ENCODE data around the gene FBXW5. TPM values are rescaled to one million over a fixed set of nuclear protein-coding genes. Genes with fewer than 3 reads are reported as not detected.

FBXW5 gene
- 168 and 235 TPM in 2 replicates for total RNA-seq

GRCh38 chr9:136944519-136945332, at the start of gene FBXW5, which contains the start of gene C8G:
Gene FBXW5 (minus strand): TSS chr9:136944738. CDS start chr9:136944083, 655 bp downstream.
Gene C8G (plus strand): TSS chr9:136945243. CDS start chr9:136945321, 78 bp downstream.

GRCh38 chr9:136991993-136992818, 47.7 kb upstream of the FBXW5 start, which contains the start of gene PAXX:
Gene PAXX (plus strand): TSS chr9:136992422. CDS start chr9:136992444, 22 bp downstream.

GRCh38 chr9:136982232-136983051, 37.9 kb upstream of the FBXW5 start, which contains the start of gene LCNL1:
Gene LCNL1 (plus strand): TSS chr9:136982993. CDS start chr9:136983587, 594 bp downstream.

GRCh38 chr9:136977223-136977622, 32.7 kb upstream of the FBXW5 start, which contains the start of gene PTGDS:
Gene PTGDS (plus strand): TSS chr9:136977504. CDS start chr9:136977579, 75 bp downstream.

GRCh38 chr9:136951541-136952320, 7.2 kb upstream of the FBXW5 start, which contains the start of gene LCN12:
Gene LCN12 (plus strand): TSS chr9:136952273. CDS start chr9:136952328, 55 bp downstream.

Other genes with a start within 250 kb of the FBXW5 start
- 0.43 and 5.3 TPM in 2 replicates for gene DIPK1B, start 232.2 kb downstream of the FBXW5 start, total RNA-seq
- gene LCN10, start 201.8 kb downstream of the FBXW5 start, total RNA-seq: under 0.01 TPM in 1 of 2 replicates, not detected in the other
- gene LCN6, start 196.2 kb downstream of the FBXW5 start, total RNA-seq: not detected in 2 replicates
- not detected in 2 replicates for gene LCN8, start 186.5 kb downstream of the FBXW5 start, total RNA-seq
- gene LCN15, start 180.2 kb downstream of the FBXW5 start, total RNA-seq: under 0.01 TPM in 1 of 2 replicates, not detected in the other
- 145 and 153 TPM in 2 replicates for gene TMEM141, start 153.4 kb downstream of the FBXW5 start, total RNA-seq
- 0.43 TPM in 1 of 2 replicates, not detected in the other for gene CCDC183, start 148.4 kb downstream of the FBXW5 start, total RNA-seq
- gene RABL6, start 136.8 kb downstream of the FBXW5 start, total RNA-seq: 46.5 and 65.9 TPM in 2 replicates
- gene AJM1, start 102.3 kb downstream of the FBXW5 start, total RNA-seq: 1.1 and 1.7 TPM in 2 replicates
- 64.6 and 90.8 TPM in 2 replicates for gene PHPT1, start 95.3 kb downstream of the FBXW5 start, total RNA-seq
- 1.1 and 1.9 TPM in 2 replicates for gene MAMDC4, start 92.4 kb downstream of the FBXW5 start, total RNA-seq
- 188 and 239 TPM in 2 replicates for gene EDF1, start 78.4 kb downstream of the FBXW5 start, total RNA-seq
- gene TRAF2, start 58.2 kb downstream of the FBXW5 start, total RNA-seq: 10.4 and 14.5 TPM in 2 replicates
- not detected in 2 replicates for gene C8G, start 505 bp upstream of the FBXW5 start, total RNA-seq
- gene LCN12, start 7.5 kb upstream of the FBXW5 start, total RNA-seq: 1.2 TPM in 1 of 2 replicates, not detected in the other
- not detected in 2 replicates for gene PTGDS, start 32.8 kb upstream of the FBXW5 start, total RNA-seq
- gene LCNL1, start 38.3 kb upstream of the FBXW5 start, total RNA-seq: not detected in 2 replicates
- gene PAXX, start 47.7 kb upstream of the FBXW5 start, total RNA-seq: 16.4 and 21.4 TPM in 2 replicates
- 4.0 and 4.8 TPM in 2 replicates for gene CLIC3, start 51.8 kb upstream of the FBXW5 start, total RNA-seq
- gene ABCA2, start 83.5 kb upstream of the FBXW5 start, total RNA-seq: 9.8 and 13.0 TPM in 2 replicates
- not detected in 2 replicates for gene FUT7, start 87.3 kb upstream of the FBXW5 start, total RNA-seq
- gene NPDC1, start 101.4 kb upstream of the FBXW5 start, total RNA-seq: 8.3 and 9.4 TPM in 2 replicates
- gene ENTPD2, start 109.3 kb upstream of the FBXW5 start, total RNA-seq: 0.21 and 1.7 TPM in 2 replicates
- gene SAPCD2, start 125.8 kb upstream of the FBXW5 start, total RNA-seq: 1.1 and 4.1 TPM in 2 replicates
- 1.7 and 13.3 TPM in 2 replicates for gene UAP1L1, start 132.8 kb upstream of the FBXW5 start, total RNA-seq
- 69.9 and 71.4 TPM in 2 replicates for gene MAN1B1, start 142.2 kb upstream of the FBXW5 start, total RNA-seq
- 76.1 and 80.4 TPM in 2 replicates for gene DPP7, start 170.0 kb upstream of the FBXW5 start, total RNA-seq
- gene GRIN1, start 194.4 kb upstream of the FBXW5 start, total RNA-seq: 0.21 and 0.48 TPM in 2 replicates
- 0.24 TPM in 1 of 2 replicates, not detected in the other for gene LRRC26, start 225.3 kb upstream of the FBXW5 start, total RNA-seq
- not detected in 2 replicates for gene TMEM210, start 227.3 kb upstream of the FBXW5 start, total RNA-seq
- gene ANAPC2, start 243.8 kb upstream of the FBXW5 start, total RNA-seq: 8.5 and 9.6 TPM in 2 replicates
- 76.3 and 93.3 TPM in 2 replicates for gene SSNA1, start 243.9 kb upstream of the FBXW5 start, total RNA-seq